ENCODE data around the gene CFAP65. TPM values are rescaled to one million over a fixed set of nuclear protein-coding genes. Genes with fewer than 3 reads are reported as not detected.

Gene CFAP65
- total and polyA plus RNA-seq, 2 of the 13 experiments (the other 11 are each of a cell fraction or from before 2014, with no cell fraction given) = 0.05 TPM; not detected in 1

- TF ChIP-seq IKZF5 (CRISPR knock-in tag; IDR thresholded peaks at IDR 0.05) = peak; percentile 81
- no peak; the same call in 1 of the 2 replicates for TF ChIP-seq MXD4 (CRISPR knock-in tag; IDR thresholded peaks at IDR 0.05)
- TF ChIP-seq SCMH1 (CRISPR knock-in tag; IDR thresholded peaks at IDR 0.05; ENCODE audit: borderline replicate concordance) = no peak
- no peak for TF ChIP-seq ZNF776 (CRISPR knock-in tag; IDR thresholded peaks at IDR 0.05)
- no peak for TF ChIP-seq ZBTB1 (CRISPR knock-in tag; IDR thresholded peaks at IDR 0.05; ENCODE audit: borderline replicate concordance)
- TF ChIP-seq RCOR2 (CRISPR knock-in tag; IDR thresholded peaks at IDR 0.05) = peak; percentile 82
- TF ChIP-seq ZBTB2 (CRISPR knock-in tag; IDR thresholded peaks at IDR 0.05; ENCODE audit: low read depth) = no peak
- no peak for TF ChIP-seq U2AF2 (IDR thresholded peaks at IDR 0.05; ENCODE audit: low read depth, low read length)
- TF ChIP-seq ZNF10 (CRISPR knock-in tag; IDR thresholded peaks at IDR 0.05; ENCODE audit: borderline replicate concordance, low read depth) = no peak
- TF ChIP-seq MTF1 (CRISPR knock-in tag; IDR thresholded peaks at IDR 0.05) = no peak
- no peak for TF ChIP-seq KLF13 (CRISPR knock-in tag; IDR thresholded peaks at IDR 0.05)
- no peak for TF ChIP-seq FIP1L1 (IDR thresholded peaks at IDR 0.05; ENCODE audit: borderline replicate concordance, insufficient read depth, low read depth, low read length)
- TF ChIP-seq ZIK1 (CRISPR knock-in tag; IDR thresholded peaks at IDR 0.05; ENCODE audit: borderline replicate concordance, low read depth) = 0 out of 2 replicates have a peak, but pooled peaks have one; percentile 36
- no peak for TF ChIP-seq ZSCAN12 (CRISPR knock-in tag; IDR thresholded peaks at IDR 0.05)
- peak; percentile 73 for TF ChIP-seq MED1 (CRISPR knock-in tag; IDR thresholded peaks at IDR 0.05)
- no peak for TF ChIP-seq TRIM24 (CRISPR knock-in tag; IDR thresholded peaks at IDR 0.05)
- TF ChIP-seq CBX1 (IDR thresholded peaks at IDR 0.05; ENCODE audit: low read depth) = peak; percentile 13
- no peak for TF ChIP-seq SMC3 (IDR thresholded peaks at IDR 0.05; ENCODE audit: low read length)
- TF ChIP-seq FOXK1 (CRISPR knock-in tag; IDR thresholded peaks at IDR 0.05; ENCODE audit: borderline replicate concordance, low read depth) = peak; percentile 56; the same call in 1 of the 2 replicates
- TF ChIP-seq ZNF34 (CRISPR knock-in tag; IDR thresholded peaks at IDR 0.05; ENCODE audit: borderline replicate concordance) = no peak
- TF ChIP-seq DNMT1 (CRISPR knock-in tag; IDR thresholded peaks at IDR 0.05) = no peak
- no peak for TF ChIP-seq RFX5 (IDR thresholded peaks at IDR 0.05; ENCODE audit: low read depth, low read length)
- no peak for TF ChIP-seq ZNF30 (CRISPR knock-in tag; IDR thresholded peaks at IDR 0.05)
- no peak; the same call in 1 of the 2 replicates for TF ChIP-seq STAT5B (CRISPR knock-in tag; IDR thresholded peaks at IDR 0.05)
- TF ChIP-seq EZH2 (conservative IDR thresholded peaks at IDR 0.05; ENCODE audit: low read depth, low read length) = no peak
- TF ChIP-seq HNF4G (IDR thresholded peaks at IDR 0.05; ENCODE audit: borderline replicate concordance, low read depth, low read length) = peak; percentile 89
- peak; percentile 83; the same call in 1 of the 2 replicates for TF ChIP-seq HNF4G (CRISPR knock-in tag; IDR thresholded peaks at IDR 0.05; ENCODE audit: borderline replicate concordance, low read depth)
- no peak for TF ChIP-seq DR1 (CRISPR knock-in tag; IDR thresholded peaks at IDR 0.05)
- TF ChIP-seq, protein P1, sequence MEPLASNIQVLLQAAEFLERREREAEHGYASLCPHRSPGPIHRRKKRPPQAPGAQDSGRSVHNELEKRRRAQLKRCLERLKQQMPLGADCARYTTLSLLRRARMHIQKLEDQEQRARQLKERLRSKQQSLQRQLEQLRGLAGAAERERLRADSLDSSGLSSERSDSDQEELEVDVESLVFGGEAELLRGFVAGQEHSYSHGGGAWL (CRISPR knock-in tag; IDR thresholded peaks at IDR 0.05) = no peak
- TF ChIP-seq EHMT2 (IDR thresholded peaks at IDR 0.05; ENCODE audit: borderline replicate concordance, low read depth, low read length) = peak; percentile 74; the same call in 1 of the 2 replicates
- TF ChIP-seq ZNF432 (CRISPR knock-in tag; IDR thresholded peaks at IDR 0.05; ENCODE audit: borderline replicate concordance) = no peak
Measured at GRCh38 chr2:219071131-219071816, 30.0 kb upstream of the CFAP65 start (continued).

Measured in HepG2 (cell line).